Right cardiac atrium (tissue), 5 donors: ENCODE results near the gene RNU4-1. TPM values are rescaled to one million over a fixed set of nuclear protein-coding genes. Genes with fewer than 3 reads are reported as not detected.

ENCODE experiments used
- ATAC-seq, 2 donors: fragments of 200-7000 bp; cut with Tn5 transposase; one replicate each; pipeline versions ENCODE4 v1.8.0 to v1.9.1; 2020; ENCODE audit warnings: moderate library complexity in 2 of 2, mild to moderate bottlenecking in 1 of 2
- DNase-seq, 3 donors: peaks; one replicate each; pipeline ENCODE4 v3.0.0-alpha.2; 2020
- H3K27ac ChIP-seq: one replicate; pipeline ENCODE4 v1.5.1; 2013; ENCODE audit warnings: mild to moderate bottlenecking, low read length, control low read depth, moderate library complexity
- H3K27me3 ChIP-seq: one replicate; pipeline ENCODE4 v1.6.1; 2013; ENCODE audit not compliant: control insufficient read depth, insufficient read depth
- H3K4me1 ChIP-seq: one replicate; pipeline ENCODE4 v1.6.1; 2013; ENCODE audit warnings: low read length; ENCODE audit not compliant: control insufficient read depth, insufficient read depth
- H3K4me3 ChIP-seq: one replicate; pipeline ENCODE4 v1.5.1; 2013; ENCODE audit warnings: low read length, control low read depth
- H3K9me3 ChIP-seq: one replicate; pipeline ENCODE4 v1.6.1; 2013; ENCODE audit warnings: low read length; ENCODE audit not compliant: control insufficient read depth
- WGBS: extraction: QIAGEN DNeasy Blood & Tissue Kit; methylation state at CpG from one replicate; pipeline ENCODE4 v1.1.7; 2013; 5-methylcytosine and 5-hydroxymethylcytosine counted together
- intact Hi-C, 4 donors: fragments of 100-400 bp; cut with DNase I; formaldehyde crosslinking; loops; one replicate each; pipeline versions ENCODE4 v1.11.0 to v1.14.0; 2022 to 2023
- polyA plus RNA-seq: library from polyadenylated mRNA; stranded (reverse); fragments of 200-250 nt; gene quantifications from one replicate; pipeline ENCODE4 v1.2.3, GENCODE V29; 2013
- total RNA-seq, 4 donors: library from RNA; stranded (reverse); fragmentation: NEBNext Ultra II Directional; extraction: Animal tissue kit (Norgen Biotek cat#: 25700); gene quantifications; one replicate each; pipeline ENCODE4 v1.2.1, GENCODE V29; 2021
- donor health status: healthy with polysubstance abuse.
- donor health status: DM: no; HTN: yes; CAD: no.
- donor health status: DM: no; HTN: no; CAD: no.
- donor health status: DM: no; HTN: yes; CAD: no; lungs with severe emphysema.
- donor health status: DM: yes; HTN: yes; CAD: no.

Gene RNU4-1
- total and polyA plus RNA-seq, 5 donors: 1,094 to 5,230 (median 2,674) TPM; not detected in 1

DNA sequence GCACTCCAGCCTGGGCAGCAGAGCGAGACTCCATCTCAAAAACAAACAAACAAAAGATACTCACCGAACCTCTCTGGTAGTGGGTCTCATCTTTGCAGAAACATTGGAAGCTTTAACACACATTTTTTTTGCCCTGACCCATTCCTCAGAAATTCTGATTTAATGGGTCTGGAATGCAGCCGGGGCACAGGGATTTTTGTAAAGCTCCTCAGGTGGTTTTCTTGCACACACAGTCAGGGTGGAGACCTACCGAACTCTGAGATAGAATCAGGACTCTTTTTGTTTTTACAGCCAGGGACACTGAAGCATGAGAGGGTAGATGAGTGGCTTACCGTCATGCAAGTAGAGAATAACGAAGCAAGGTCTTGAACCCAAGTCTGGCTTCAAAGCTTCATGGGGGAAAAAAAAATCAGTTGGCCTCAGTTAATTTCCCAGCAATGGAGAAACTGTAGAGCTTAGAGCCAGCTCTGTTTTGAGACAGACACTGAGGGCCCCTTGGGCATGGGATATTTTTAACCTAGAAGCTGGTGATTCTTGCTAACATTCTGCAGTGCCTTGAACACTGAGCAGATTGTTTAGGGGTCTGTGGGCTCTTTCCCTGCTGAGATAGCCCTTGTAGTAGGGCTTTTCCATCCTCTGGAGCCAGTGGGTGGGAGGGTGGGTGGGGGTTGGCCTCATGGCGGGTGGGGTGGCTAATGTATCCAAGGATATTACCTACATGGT is 6.1 kb downstream of the RNU4-1 start:
- 56% methylated on average over 7 of the region's 7 CpGs for WGBS
- H3K27me3 ChIP-seq: no peaks in the 10 kb centered on the region
- no peak overlapping the region for H3K4me3 ChIP-seq
- DNase-seq: no peak
- ATAC-seq: no peak
- H3K9me3 ChIP-seq: no peaks in the 10 kb centered on the region
- no peak overlapping the region for H3K27ac ChIP-seq
- H3K4me1 ChIP-seq: no peaks in the 10 kb centered on the region
- intact Hi-C loops: no loop called here

DNA sequence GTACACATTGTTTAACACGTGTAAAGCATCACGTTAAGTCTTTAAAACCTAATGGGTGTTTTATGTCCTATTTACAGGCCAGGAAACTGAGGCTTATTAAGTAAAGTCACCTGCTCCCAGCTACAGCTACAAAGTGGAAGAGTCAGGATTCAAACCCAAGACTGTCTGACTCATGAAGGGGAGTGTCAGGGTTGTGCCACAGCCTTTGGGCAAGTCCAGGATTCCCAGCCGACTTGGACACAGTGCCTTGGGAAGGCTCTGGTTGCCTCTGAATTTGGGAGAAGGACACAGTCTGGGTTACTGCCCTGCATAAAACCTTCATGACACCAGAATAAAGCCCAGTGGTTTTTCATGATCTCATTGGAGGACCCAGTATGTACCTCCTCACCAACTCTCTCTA is 8.7 kb downstream of the RNU4-1 start:
- no peak overlapping the region for H3K27ac ChIP-seq
- ATAC-seq (no peak), DNase-seq (no peak)
- H3K4me1 ChIP-seq: no peaks in the 10 kb centered on the region
- intact Hi-C loops: no loop called here
- no peaks in the 10 kb centered on the region for H3K9me3 ChIP-seq
- 81% methylated on average over 3 of the region's 3 CpGs for WGBS
- H3K27me3 ChIP-seq: no peaks in the 10 kb centered on the region
- no peak overlapping the region for H3K4me3 ChIP-seq

DNA sequence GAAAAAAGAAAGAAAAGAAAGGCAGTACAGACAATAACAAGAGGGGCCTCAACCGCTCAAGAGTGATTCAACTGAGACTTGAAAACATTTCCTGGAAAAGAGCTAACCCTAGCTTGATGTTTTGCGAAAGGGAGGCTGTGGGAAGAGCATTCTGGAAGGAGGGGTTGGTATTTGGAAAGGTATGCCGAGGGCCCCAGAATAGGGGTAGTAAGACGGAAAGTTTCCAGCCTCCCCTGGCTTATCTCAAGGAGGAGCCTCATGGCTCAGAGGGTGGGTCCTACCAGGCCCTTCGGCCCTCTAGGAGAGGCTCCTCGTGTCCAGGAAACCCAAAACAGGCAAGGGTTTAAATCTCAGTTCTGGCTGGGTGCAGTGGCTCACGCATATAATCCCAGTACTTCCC is 9.7 kb downstream of the RNU4-1 start:
- Histone ChIP-seq H3K4me1 (no peaks in the 10 kb centered on the region), H3K9me3 (no peaks in the 10 kb centered on the region), H3K27me3 (no peaks in the 10 kb centered on the region), H3K27ac (no peak overlapping the region), H3K4me3 (no peak overlapping the region)
- DNase-seq: no peak
- WGBS: 70% methylated on average over 7 of the region's 7 CpGs
- peak in 1 of 2 donors; percentile 26 for ATAC-seq
- intact Hi-C loops: no loop called here

DNA sequence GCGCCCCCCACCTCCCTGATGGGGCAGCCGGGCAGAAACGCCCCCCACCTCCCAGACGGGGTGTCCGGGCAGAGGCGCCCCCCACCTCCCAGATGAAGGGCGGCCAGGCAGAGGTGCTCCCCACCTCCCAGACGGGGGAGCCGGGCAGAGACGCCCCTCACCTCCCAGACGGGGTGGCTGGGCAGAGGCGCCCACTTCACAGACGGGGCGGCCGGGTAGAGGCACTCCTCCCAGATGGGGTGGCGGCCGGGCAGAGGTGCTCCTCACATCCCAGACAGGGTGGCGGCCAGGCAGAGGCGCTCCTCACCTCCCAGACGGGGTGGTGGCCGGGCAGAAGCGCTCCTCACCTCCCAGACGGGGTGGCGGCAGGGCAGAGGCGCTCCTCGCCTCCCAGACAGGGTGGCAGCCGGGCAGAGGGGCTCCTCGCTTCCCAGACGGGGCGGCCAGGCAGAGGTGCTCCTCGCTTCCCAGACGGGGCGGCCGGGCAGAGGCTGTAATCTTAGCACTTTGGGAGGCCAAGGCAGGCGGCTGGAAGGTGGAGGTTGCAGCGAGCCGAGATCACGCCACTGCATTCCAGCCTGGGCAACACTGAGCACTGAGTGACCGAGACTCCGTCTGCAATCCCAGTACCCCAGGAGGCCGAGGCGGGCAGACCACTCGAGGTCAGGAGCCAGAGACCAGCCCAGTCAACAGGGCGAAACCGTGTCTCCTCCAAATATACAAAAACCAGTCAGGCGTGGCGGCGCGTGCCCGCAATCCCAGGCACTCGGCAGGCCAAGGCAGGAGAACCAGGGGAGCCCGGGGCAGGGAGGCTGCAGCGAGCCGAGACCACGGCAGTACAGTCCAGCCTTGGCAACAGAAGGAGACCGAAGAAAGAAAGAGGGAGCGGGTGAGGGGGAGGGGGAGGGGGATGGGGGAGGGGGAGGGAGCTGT is 14.6 kb downstream of the RNU4-1 start:
- no peak for ATAC-seq
- H3K27ac ChIP-seq: no peak overlapping the region
- 95% methylated on average over 55 of the region's 57 CpGs for WGBS
- intact Hi-C loops: no loop called here
- H3K4me3 ChIP-seq: no peak overlapping the region
- H3K27me3 ChIP-seq: no peaks in the 10 kb centered on the region
- no peaks in the 10 kb centered on the region for H3K4me1 ChIP-seq
- no peak for DNase-seq
- H3K9me3 ChIP-seq: no peaks in the 10 kb centered on the region

DNA sequence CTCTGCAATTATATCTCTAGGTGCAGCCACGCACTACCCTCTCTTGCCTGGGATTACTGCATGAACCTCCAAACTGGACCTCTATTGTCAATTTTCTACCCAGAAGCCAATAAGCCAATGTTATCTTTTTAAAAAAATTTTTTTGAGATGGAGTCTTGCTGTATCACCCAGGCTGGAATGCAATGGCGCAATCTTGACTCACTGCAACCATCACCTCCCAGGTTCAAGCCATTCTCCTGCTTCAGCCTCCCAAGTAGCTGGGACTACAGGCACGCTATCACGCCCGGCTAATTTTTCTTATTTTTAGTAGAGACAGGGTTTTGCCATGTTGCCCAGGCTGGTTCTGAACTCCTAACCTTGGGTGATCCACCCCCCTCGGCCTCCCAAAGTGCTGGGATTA is 16.3 kb downstream of the RNU4-1 start:
- intact Hi-C loops: no loop called here
- Histone ChIP-seq H3K27me3 (no peaks in the 10 kb centered on the region), H3K9me3 (no peaks in the 10 kb centered on the region), H3K4me3 (no peak overlapping the region), H3K27ac (no peak overlapping the region), H3K4me1 (no peaks in the 10 kb centered on the region)
- WGBS: 92% methylated on average over 6 of the region's 6 CpGs
- ATAC-seq (no peak), DNase-seq (no peak)

DNA sequence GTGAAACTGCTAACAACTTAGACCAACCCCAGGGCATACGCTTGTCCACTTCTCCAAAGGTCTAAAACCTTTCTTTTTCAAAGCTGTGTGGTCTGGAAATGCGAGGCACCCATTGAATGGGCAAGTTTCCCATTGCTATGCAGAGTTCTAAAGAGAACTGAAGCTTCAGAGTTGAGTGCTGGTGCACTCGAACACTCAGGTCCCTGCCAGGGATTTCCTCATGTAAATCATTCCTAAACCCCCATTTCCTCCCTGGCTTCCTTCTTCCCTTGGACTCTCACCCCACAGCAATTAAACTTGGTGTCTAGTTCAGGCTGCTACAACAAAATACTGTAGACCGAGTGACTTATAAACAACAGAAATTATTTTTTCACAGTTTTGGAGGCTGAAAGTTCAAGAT is 25.3 kb downstream of the RNU4-1 start:
- intact Hi-C loops: no loop called here
- Histone ChIP-seq H3K27ac (no peak overlapping the region), H3K9me3 (no peaks in the 10 kb centered on the region), H3K4me3 (no peak overlapping the region), H3K27me3 (no peaks in the 10 kb centered on the region), H3K4me1 (peaks cover 2% of the 10 kb centered on the region)
- DNase-seq (no peak), ATAC-seq (no peak)
- WGBS: 56% methylated on average over 4 of the region's 4 CpGs

DNA sequence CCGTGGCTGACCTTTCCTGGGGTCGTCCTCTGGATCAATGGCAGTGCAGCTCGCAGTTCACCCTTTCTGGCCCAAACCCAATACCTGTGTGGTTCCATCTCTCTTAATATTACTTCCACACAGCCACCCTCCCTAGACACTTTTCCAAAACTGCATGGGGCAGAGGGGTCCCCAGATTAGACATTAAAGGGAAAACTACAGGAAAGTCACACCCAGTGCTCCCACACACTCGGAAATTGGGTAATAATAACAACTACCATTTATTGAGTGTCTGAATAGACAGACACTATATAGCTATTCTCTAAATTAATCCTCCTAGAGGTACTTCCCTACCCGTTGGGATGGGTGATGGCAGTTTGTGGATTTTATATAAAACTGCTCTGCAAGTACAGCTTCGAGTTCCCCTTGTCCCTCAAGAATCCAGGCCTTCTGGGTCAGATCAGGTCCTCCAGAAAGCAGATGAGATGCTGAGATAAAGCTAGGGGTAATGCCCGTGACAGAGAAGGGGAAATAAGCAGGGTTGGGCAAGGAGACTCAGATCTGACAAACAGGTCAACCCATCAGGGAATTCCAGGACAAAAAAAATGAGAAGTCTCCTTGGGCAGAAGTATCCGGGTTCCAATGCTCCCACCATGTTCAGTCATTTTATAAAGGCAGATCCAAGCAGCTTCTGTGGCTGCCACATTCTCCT is 26.7 kb downstream of the RNU4-1 start:
- H3K4me1 ChIP-seq: peaks cover 12% of the 10 kb centered on the region
- H3K9me3 ChIP-seq: no peaks in the 10 kb centered on the region
- intact Hi-C loops: loop anchor here in 1 of 4 donors (1.0 kb wide), 1 partner anchor 38 kb away; no protein-coding TSS in a partner anchor
- no peak overlapping the region for H3K27ac ChIP-seq
- DNase-seq (no peak), ATAC-seq (no peak)
- WGBS: 44% methylated on average over 8 of the region's 8 CpGs
- H3K27me3 ChIP-seq: no peaks in the 10 kb centered on the region
- no peak overlapping the region for H3K4me3 ChIP-seq

DNA sequence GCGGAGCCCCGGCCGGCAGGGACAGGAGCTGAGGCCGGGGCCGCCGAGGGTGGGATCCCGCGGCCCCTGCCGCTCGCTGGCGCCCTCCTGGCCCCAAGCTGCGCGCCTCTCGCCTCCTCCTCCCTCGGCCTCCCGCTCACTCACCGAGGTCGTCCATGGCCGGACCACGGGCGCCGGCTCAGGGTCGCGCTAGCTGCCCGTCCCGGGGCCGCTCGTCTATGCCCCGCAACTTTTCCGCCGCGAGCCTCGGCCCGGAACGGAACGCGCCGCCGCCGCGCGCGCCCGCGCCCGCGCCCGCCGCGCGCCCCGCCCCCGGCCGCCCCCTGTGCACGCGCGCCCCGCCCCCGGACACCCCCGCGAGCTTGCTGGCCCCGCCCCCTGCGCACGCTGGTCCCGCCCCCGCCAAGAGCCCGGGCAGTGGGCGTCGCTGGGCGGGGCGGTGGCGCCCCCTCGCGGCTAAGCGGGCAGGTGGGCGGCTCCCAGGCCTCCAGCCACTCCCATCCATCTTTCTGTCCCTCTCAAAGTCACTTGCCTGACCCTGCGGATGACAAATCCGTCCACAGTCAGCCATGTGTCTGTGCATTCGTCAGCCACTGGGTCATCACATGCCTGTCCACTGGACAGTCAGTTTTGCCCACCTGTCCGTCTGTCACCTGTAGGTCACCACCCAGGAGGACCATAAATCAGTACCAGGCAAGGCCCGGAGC is 27.4 kb downstream of the RNU4-1 start, which contains the start of gene PXN:
TSS of gene PXN (minus strand) at position 258 of the 707 bp plus-strand sequence. CDS start at position 157, 101 bp downstream.
- Histone ChIP-seq H3K27me3 (no peaks in the 10 kb centered on the region), H3K9me3 (no peaks in the 10 kb centered on the region), H3K4me3 (peak within 1 kb of the TSS; percentile 96), H3K4me1 (peaks cover 12% of the 10 kb centered on the region), H3K27ac (peak within 1 kb of the TSS; percentile 95)
- ATAC-seq (peak; percentile 87 to 88), DNase-seq (peak; percentile 89 to 97 (median 95))
- intact Hi-C loops: loop anchor here (1.0 to 2.0 kb wide), 2 partner anchors 37 kb away; no protein-coding TSS in a partner anchor
- 1% methylated on average over 80 of the region's 81 CpGs for WGBS

DNA sequence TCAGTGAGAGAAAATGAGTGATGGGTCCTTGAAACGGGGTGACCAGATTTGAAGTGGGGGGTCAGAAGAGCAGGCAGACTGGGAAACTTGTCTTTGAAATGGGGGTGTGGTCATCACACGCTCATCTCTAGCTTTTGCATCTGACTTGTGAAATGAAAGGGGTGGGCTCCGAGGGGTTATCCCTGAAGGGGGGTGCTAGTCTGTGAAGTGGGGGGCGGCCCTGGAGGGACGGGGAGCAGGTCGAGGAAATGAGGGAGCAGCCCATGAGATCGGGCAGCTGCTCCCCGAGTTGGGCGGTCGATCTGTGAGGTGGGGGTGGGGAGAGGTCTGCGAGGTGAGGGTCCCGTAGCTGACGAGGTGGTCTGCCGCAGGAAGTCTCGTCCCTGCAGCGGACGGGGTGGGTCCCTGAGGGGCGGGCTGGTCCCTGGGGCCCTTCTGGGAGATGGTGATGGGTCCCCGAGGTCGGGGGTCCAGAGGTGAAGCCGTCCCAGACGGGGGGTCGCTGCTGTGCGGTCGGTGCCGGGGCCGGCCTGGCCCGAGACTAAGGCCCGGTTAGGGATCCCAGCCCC is 28.0 kb downstream of the RNU4-1 start:
- peak in 1 of 3 donors; percentile 44 for DNase-seq
- WGBS: under 1% methylated on average over 29 of the region's 29 CpGs
- H3K27me3 ChIP-seq: no peaks in the 10 kb centered on the region
- peak overlapping the region; percentile 95 for H3K27ac ChIP-seq
- intact Hi-C loops: loop anchor here in 3 of 4 donors (1.0 to 2.0 kb wide), 2 partner anchors 36 to 37 kb away; no protein-coding TSS in a partner anchor
- peaks cover 12% of the 10 kb centered on the region for H3K4me1 ChIP-seq
- peak; percentile 0 to 4 for ATAC-seq
- no peaks in the 10 kb centered on the region for H3K9me3 ChIP-seq
- H3K4me3 ChIP-seq: peak overlapping the region; percentile 96
